GM23338 (cell line): ENCODE measurements around the gene GAP43. TPM values are rescaled to one million over a fixed set of nuclear protein-coding genes. Genes with fewer than 3 reads are reported as not detected.

Experiments
- ATAC-seq: fragments of 200-7000 bp; cut with Tn5 transposase; 3 replicates; pipeline ENCODE4 v1.9.1; 2020
- DNase-seq: peaks from one replicate; pipeline ENCODE4 v3.0.0-alpha.2; 2015; ENCODE audit warnings: low spot score
- H2AFZ ChIP-seq: fragments of 200-600 bp; sonication (generic); 2 replicates; pipeline ENCODE4 v1.8.0; 2016; ENCODE audit warnings: antibody characterized with exemption, mild to moderate bottlenecking, moderate library complexity
- H3F3A ChIP-seq: fragments of 200-600 bp; sonication (generic); replicated peaks from 2 replicates; pipeline ENCODE4 v1.8.0; 2017; ENCODE audit warnings: antibody characterized with exemption, mixed run types, low read depth
- H3K27ac ChIP-seq: fragments of 200-600 bp; sonication (generic); 2 replicates; pipeline ENCODE4 v1.6.1; 2016; ENCODE audit warnings: low read depth
- H3K27me3 ChIP-seq: fragments of 200-600 bp; sonication (generic); 2 replicates; pipeline ENCODE4 v1.8.0; 2016; ENCODE audit warnings: mild to moderate bottlenecking, mixed run types, moderate library complexity; ENCODE audit not compliant: insufficient read depth
- H3K36me3 ChIP-seq: fragments of 200-600 bp; sonication (generic); 2 replicates; pipeline ENCODE4 v1.8.0; 2016; ENCODE audit warnings: mild to moderate bottlenecking; ENCODE audit not compliant: insufficient read depth
- H3K4me1 ChIP-seq: fragments of 200-600 bp; sonication (generic); 2 replicates; pipeline ENCODE4 v1.8.0; 2016; ENCODE audit warnings: mild to moderate bottlenecking, moderate library complexity; ENCODE audit not compliant: insufficient read depth
- H3K4me2 ChIP-seq: fragments of 200-600 bp; sonication (generic); 2 replicates; pipeline ENCODE4 v1.7.1; 2017; ENCODE audit warnings: mixed run types
- H3K4me3 ChIP-seq: fragments of 200-600 bp; sonication (generic); 2 replicates; pipeline ENCODE4 v1.6.1; 2016; ENCODE audit warnings: mixed run types
- H3K79me2 ChIP-seq: fragments of 200-600 bp; sonication (generic); replicated peaks from 2 replicates; pipeline ENCODE4 v1.8.0; 2017; ENCODE audit warnings: mild to moderate bottlenecking; ENCODE audit not compliant: insufficient read depth
- H3K9me2 ChIP-seq: fragments of 200-600 bp; sonication (generic); 2 replicates; pipeline ENCODE4 v1.8.0; 2017; ENCODE audit not compliant: insufficient read depth
- H4K20me1 ChIP-seq: fragments of 200-600 bp; sonication (generic); replicated peaks from 2 replicates; pipeline ENCODE4 v1.8.0; 2017; ENCODE audit warnings: mild to moderate bottlenecking; ENCODE audit not compliant: insufficient read depth
- H3K27ac Mint-ChIP-seq: 2 replicates; pipeline ENCODE4 v1.8.0; 2020; ENCODE audit warnings: inconsistent platforms, mild to moderate bottlenecking, moderate library complexity, mixed read lengths
- H3K27me3 Mint-ChIP-seq: 3 replicates; pipeline ENCODE4 v1.8.0; 2022; ENCODE audit warnings: low read depth, mild to moderate bottlenecking, moderate library complexity, mixed read lengths, inconsistent platforms; ENCODE audit not compliant: insufficient read depth, poor library complexity
- H3K36me3 Mint-ChIP-seq: 3 replicates; pipeline ENCODE4 v1.8.0; 2021; ENCODE audit warnings: low read depth, mild to moderate bottlenecking, inconsistent platforms, moderate library complexity, mixed read lengths
- H3K4me1 Mint-ChIP-seq: 3 replicates; pipeline ENCODE4 v1.8.0; 2020; ENCODE audit warnings: mild to moderate bottlenecking, inconsistent platforms, mixed read lengths
- H3K4me3 Mint-ChIP-seq: 3 replicates; pipeline ENCODE4 v1.8.0; 2021; ENCODE audit warnings: moderate library complexity, mild to moderate bottlenecking, inconsistent platforms, mixed read lengths
- H3K9me3 Mint-ChIP-seq: 3 replicates; pipeline ENCODE4 v1.8.0; 2020; ENCODE audit warnings: moderate library complexity, mild to moderate bottlenecking, inconsistent platforms, mixed read lengths
- CREB1 ChIP-seq: fragments of 250-450 bp; sonication (Bioruptor Pico); IDR thresholded peaks from 2 replicates; pipeline ENCODE4 v1.5.0; 2020; ENCODE audit warnings: low read depth, mild to moderate bottlenecking, moderate library complexity
- ETS1 ChIP-seq: IDR thresholded peaks from 2 replicates; pipeline ENCODE4 v1.6.1; 2016; ENCODE audit warnings: antibody characterized with exemption
- EZH2 ChIP-seq: fragments of 200-600 bp; sonication (generic); IDR thresholded peaks from one replicate; pipeline ENCODE4 v1.8.0; 2017; ENCODE audit warnings: antibody characterized with exemption, mild to moderate bottlenecking, low read depth; ENCODE audit not compliant: unreplicated experiment
- EZH2phosphoT487 ChIP-seq: fragments of 200-600 bp; sonication (generic); IDR thresholded peaks from one replicate; pipeline ENCODE4 v1.8.1; 2018; ENCODE audit warnings: antibody characterized with exemption; ENCODE audit not compliant: unreplicated experiment
- JUNB ChIP-seq: IDR thresholded peaks from one replicate; pipeline ENCODE4 v1.6.1; 2016; ENCODE audit warnings: antibody characterized with exemption; ENCODE audit not compliant: unreplicated experiment
- NANOG ChIP-seq: IDR thresholded peaks from 2 replicates; pipeline ENCODE4 v1.6.1; 2016; ENCODE audit warnings: antibody characterized with exemption, borderline replicate concordance
- POLR2AphosphoS5 ChIP-seq: IDR thresholded peaks from 2 replicates; pipeline ENCODE4 v1.6.1; 2016; ENCODE audit warnings: antibody characterized with exemption, low read depth
- STAT1 ChIP-seq: IDR thresholded peaks from one replicate; pipeline ENCODE4 v1.6.1; 2016; ENCODE audit warnings: antibody characterized with exemption; ENCODE audit not compliant: unreplicated experiment
- ZNF114 ChIP-seq: fragments of 250-450 bp; sonication (Bioruptor Pico); IDR thresholded peaks from 2 replicates; pipeline ENCODE4 v1.5.0; 2020; ENCODE audit warnings: mild to moderate bottlenecking, moderate library complexity
- ZNF331 ChIP-seq: fragments of 250-450 bp; sonication (Bioruptor Pico); IDR thresholded peaks from 2 replicates; pipeline ENCODE4 v1.5.0; 2020; ENCODE audit warnings: low read depth, mild to moderate bottlenecking, moderate library complexity
- polyA plus RNA-seq: library from polyadenylated mRNA; unstranded; fragments of >200 nt; fragmentation: Nextera tagmentation; extraction: Ambion mirVana; gene quantifications from 2 replicates; pipeline ENCODE4 v1.2.1, GENCODE V29; 2016
- total RNA-seq: library from RNA; depleted of rRNA; stranded (reverse); fragments of >200 nt; shearing (Covaris generic); gene quantifications from 2 replicates; pipeline ENCODE4 v1.2.3, GENCODE V29; 2014
- TF ChIP-seq, protein P1 (sequence below): fragments of 250-450 bp; sonication (Bioruptor Pico); IDR thresholded peaks from 2 replicates; pipeline ENCODE4 v1.5.0; 2020; ENCODE audit warnings: mild to moderate bottlenecking, moderate library complexity
- TF ChIP-seq, protein P2 (sequence below): IDR thresholded peaks from one replicate; pipeline ENCODE4 v1.6.1; 2018; ENCODE audit warnings: antibody characterized with exemption; ENCODE audit not compliant: unreplicated experiment
- TF ChIP-seq, protein P3 (sequence below), 2 experiments: fragments of 200-600 bp in 1 of 2; sonication (generic) in 1 of 2; conservative IDR thresholded peaks; 2 replicates each; pipeline versions ENCODE4 v1.5.1 to v1.6.1; 2016 to 2017; ENCODE audit warnings: antibody characterized with exemption in 2 of 2, low read depth in 2 of 2, mild to moderate bottlenecking in 2 of 2, moderate library complexity in 1 of 2

Gene GAP43
- total and polyA plus RNA-seq, 2 experiments from 2014 or later, result 16.1 to 48.1 TPM

DNA sequence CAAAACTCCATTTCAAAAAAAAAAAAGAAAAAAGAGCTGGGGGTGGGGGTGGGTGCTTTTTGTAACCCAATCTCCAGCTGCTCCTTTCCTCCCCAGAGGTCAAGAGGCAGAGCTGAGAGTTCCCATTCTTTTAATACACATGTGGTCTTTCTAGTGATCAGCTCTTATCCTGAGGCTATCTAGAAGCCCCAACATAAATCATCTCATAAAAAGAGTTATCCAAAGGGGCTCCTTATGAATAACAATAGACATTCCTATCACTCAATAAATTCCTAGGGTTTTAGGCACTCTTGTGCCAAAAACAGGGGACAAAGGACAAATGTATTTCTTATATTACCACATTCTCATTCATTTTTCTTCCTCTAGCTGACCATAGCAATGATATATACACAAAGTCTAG lies 25.1 kb upstream of the GAP43 start:
- no peak overlapping the region for H3K27ac Mint-ChIP-seq
- Histone ChIP-seq H3K27me3 (no peaks in the 10 kb centered on the region), H3K27ac (no peak overlapping the region), H3K79me2 (no peaks in the 10 kb centered on the region), H2AFZ (no peak overlapping the region), H3K4me1 (no peaks in the 10 kb centered on the region), H3K4me2 (no peak overlapping the region), H3F3A (no peaks in the 10 kb centered on the region), H3K36me3 (0 out of 2 replicates have a peak, but pooled peaks cover 4% of the 10 kb centered on the region), H3K4me3 (no peak overlapping the region), H4K20me1 (no peaks in the 10 kb centered on the region), H3K9me2 (0 out of 2 replicates have a peak, but pooled peaks cover 5% of the 10 kb centered on the region)
- no peaks in the 10 kb centered on the region for H3K4me1 Mint-ChIP-seq
- ATAC-seq (no peak), DNase-seq (no peak)
- TF ChIP-seq ETS1, result no peak
- TF ChIP-seq, protein P1, sequence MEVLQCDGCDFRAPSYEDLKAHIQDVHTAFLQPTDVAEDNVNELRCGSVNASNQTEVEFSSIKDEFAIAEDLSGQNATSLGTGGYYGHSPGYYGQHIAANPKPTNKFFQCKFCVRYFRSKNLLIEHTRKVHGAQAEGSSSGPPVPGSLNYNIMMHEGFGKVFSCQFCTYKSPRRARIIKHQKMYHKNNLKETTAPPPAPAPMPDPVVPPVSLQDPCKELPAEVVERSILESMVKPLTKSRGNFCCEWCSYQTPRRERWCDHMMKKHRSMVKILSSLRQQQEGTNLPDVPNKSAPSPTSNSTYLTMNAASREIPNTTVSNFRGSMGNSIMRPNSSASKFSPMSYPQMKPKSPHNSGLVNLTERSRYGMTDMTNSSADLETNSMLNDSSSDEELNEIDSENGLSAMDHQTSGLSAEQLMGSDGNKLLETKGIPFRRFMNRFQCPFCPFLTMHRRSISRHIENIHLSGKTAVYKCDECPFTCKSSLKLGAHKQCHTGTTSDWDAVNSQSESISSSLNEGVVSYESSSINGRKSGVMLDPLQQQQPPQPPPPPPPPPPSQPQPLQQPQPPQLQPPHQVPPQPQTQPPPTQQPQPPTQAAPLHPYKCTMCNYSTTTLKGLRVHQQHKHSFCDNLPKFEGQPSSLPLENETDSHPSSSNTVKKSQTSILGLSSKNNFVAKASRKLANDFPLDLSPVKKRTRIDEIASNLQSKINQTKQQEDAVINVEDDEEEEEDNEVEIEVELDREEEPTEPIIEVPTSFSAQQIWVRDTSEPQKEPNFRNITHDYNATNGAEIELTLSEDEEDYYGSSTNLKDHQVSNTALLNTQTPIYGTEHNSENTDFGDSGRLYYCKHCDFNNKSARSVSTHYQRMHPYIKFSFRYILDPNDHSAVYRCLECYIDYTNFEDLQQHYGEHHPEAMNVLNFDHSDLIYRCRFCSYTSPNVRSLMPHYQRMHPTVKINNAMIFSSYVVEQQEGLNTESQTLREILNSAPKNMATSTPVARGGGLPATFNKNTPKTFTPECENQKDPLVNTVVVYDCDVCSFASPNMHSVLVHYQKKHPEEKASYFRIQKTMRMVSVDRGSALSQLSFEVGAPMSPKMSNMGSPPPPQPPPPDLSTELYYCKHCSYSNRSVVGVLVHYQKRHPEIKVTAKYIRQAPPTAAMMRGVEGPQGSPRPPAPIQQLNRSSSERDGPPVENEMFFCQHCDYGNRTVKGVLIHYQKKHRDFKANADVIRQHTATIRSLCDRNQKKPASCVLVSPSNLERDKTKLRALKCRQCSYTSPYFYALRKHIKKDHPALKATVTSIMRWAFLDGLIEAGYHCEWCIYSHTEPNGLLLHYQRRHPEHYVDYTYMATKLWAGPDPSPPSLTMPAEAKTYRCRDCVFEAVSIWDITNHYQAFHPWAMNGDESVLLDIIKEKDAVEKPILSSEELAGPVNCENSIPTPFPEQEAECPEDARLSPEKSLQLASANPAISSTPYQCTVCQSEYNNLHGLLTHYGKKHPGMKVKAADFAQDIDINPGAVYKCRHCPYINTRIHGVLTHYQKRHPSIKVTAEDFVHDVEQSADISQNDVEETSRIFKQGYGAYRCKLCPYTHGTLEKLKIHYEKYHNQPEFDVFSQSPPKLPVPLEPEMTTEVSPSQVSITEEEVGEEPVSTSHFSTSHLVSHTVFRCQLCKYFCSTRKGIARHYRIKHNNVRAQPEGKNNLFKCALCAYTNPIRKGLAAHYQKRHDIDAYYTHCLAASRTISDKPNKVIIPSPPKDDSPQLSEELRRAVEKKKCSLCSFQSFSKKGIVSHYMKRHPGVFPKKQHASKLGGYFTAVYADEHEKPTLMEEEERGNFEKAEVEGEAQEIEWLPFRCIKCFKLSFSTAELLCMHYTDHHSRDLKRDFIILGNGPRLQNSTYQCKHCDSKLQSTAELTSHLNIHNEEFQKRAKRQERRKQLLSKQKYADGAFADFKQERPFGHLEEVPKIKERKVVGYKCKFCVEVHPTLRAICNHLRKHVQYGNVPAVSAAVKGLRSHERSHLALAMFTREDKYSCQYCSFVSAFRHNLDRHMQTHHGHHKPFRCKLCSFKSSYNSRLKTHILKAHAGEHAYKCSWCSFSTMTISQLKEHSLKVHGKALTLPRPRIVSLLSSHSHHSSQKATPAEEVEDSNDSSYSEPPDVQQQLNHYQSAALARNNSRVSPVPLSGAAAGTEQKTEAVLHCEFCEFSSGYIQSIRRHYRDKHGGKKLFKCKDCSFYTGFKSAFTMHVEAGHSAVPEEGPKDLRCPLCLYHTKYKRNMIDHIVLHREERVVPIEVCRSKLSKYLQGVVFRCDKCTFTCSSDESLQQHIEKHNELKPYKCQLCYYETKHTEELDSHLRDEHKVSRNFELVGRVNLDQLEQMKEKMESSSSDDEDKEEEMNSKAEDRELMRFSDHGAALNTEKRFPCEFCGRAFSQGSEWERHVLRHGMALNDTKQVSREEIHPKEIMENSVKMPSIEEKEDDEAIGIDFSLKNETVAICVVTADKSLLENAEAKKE (CRISPR knock-in tag), result no peak
- no peak for TF ChIP-seq ZNF114 (CRISPR knock-in tag)
- no peak for TF ChIP-seq NANOG
- TF ChIP-seq, protein P2, sequence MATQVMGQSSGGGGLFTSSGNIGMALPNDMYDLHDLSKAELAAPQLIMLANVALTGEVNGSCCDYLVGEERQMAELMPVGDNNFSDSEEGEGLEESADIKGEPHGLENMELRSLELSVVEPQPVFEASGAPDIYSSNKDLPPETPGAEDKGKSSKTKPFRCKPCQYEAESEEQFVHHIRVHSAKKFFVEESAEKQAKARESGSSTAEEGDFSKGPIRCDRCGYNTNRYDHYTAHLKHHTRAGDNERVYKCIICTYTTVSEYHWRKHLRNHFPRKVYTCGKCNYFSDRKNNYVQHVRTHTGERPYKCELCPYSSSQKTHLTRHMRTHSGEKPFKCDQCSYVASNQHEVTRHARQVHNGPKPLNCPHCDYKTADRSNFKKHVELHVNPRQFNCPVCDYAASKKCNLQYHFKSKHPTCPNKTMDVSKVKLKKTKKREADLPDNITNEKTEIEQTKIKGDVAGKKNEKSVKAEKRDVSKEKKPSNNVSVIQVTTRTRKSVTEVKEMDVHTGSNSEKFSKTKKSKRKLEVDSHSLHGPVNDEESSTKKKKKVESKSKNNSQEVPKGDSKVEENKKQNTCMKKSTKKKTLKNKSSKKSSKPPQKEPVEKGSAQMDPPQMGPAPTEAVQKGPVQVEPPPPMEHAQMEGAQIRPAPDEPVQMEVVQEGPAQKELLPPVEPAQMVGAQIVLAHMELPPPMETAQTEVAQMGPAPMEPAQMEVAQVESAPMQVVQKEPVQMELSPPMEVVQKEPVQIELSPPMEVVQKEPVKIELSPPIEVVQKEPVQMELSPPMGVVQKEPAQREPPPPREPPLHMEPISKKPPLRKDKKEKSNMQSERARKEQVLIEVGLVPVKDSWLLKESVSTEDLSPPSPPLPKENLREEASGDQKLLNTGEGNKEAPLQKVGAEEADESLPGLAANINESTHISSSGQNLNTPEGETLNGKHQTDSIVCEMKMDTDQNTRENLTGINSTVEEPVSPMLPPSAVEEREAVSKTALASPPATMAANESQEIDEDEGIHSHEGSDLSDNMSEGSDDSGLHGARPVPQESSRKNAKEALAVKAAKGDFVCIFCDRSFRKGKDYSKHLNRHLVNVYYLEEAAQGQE, result no peak
- no peak for TF ChIP-seq CREB1 (CRISPR knock-in tag)
- TF ChIP-seq EZH2, result no peak
- TF ChIP-seq JUNB, result no peak
- TF ChIP-seq ZNF331 (CRISPR knock-in tag), result no peak
- TF ChIP-seq, protein P3, sequence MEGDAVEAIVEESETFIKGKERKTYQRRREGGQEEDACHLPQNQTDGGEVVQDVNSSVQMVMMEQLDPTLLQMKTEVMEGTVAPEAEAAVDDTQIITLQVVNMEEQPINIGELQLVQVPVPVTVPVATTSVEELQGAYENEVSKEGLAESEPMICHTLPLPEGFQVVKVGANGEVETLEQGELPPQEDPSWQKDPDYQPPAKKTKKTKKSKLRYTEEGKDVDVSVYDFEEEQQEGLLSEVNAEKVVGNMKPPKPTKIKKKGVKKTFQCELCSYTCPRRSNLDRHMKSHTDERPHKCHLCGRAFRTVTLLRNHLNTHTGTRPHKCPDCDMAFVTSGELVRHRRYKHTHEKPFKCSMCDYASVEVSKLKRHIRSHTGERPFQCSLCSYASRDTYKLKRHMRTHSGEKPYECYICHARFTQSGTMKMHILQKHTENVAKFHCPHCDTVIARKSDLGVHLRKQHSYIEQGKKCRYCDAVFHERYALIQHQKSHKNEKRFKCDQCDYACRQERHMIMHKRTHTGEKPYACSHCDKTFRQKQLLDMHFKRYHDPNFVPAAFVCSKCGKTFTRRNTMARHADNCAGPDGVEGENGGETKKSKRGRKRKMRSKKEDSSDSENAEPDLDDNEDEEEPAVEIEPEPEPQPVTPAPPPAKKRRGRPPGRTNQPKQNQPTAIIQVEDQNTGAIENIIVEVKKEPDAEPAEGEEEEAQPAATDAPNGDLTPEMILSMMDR (conservative IDR thresholded peaks at IDR 0.05; ENCODE audit: low read depth in 2 of 2), result no peak
- no peak for TF ChIP-seq EZH2phosphoT487
- TF ChIP-seq STAT1, result no peak
- no peak for TF ChIP-seq POLR2AphosphoS5
- H3K27me3 Mint-ChIP-seq, result peaks cover 5% of the 10 kb centered on the region
- H3K4me3 Mint-ChIP-seq, result no peak overlapping the region
- H3K9me3 Mint-ChIP-seq, result peaks cover 31% of the 10 kb centered on the region
- peaks cover 32% of the 10 kb centered on the region for H3K36me3 Mint-ChIP-seq
